Measurements from ENCODE around the gene RAX2.

DNA sequence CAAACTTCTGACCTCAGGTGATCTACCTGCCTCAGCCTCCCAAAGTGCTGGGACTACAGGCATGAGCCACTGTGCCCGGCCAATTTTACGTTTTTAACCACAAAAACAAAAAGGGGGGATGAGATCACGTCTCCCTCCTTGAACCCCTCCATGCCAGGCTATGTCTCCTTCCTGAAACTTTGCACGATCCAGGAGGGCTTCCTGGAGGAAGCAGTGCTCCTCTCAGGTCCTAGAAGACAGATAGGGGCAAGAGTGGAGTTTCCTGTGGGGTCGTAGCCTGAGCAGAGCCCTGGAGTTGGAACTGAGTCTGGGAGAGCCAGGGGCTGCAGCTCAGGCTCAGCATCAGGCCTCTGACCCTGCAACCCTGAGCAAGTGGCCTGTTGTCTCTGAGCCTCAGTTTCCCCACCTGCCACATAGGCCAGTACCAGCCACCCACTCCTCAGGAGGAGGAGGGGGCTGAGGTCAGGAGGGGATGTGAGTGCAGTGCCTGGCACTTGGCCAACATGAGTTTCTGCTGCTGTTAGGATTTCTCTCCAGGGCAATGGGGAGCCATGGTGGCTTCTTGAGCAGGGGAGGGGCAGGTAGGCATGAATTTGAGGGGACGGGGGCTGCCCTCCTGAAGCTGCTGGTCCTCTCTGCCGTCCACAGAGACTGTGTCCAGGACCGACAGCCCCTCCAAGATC lies 26.5 kb downstream of the RAX2 start:
- TF ChIP-seq CTCF (IDR thresholded peaks at IDR 0.05; ENCODE audit: low read depth, low read length) (no peak), POLR2A (IDR thresholded peaks at IDR 0.05; ENCODE audit: extremely low read depth, insufficient read length) (no peak), MYC (IDR thresholded peaks at IDR 0.05; ENCODE audit: low read depth, low read length) (no peak)
- TF ChIP-seq, protein P1, sequence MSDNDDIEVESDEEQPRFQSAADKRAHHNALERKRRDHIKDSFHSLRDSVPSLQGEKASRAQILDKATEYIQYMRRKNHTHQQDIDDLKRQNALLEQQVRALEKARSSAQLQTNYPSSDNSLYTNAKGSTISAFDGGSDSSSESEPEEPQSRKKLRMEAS (IDR thresholded peaks at IDR 0.05; ENCODE audit: low read depth, low read length), result no peak

Measured in NB4 (cell line).